Measurements from ENCODE around the gene USP17L22.
"Not testable (repeated sequence)": the region's sequence is repeated elsewhere in the genome, so short reads cannot be mapped to it uniquely, and the experiment has no call there.

GRCh38 chr4:9271719-9272118, 4.3 kb downstream of the USP17L22 start:
- not testable (repeated sequence) for TF ChIP-seq CTCF (IDR thresholded peaks at IDR 0.05; ENCODE audit: borderline replicate concordance, extremely low read depth, low read length, poor library complexity, severe bottlenecking); EZH2 (IDR thresholded peaks at IDR 0.05; ENCODE audit: borderline replicate concordance, low read depth, low read length, severe bottlenecking)
